IPS-18c (cell line): Measurements from ENCODE around the gene MAGEB2.
"Not testable (repeated sequence)": the region's sequence is repeated elsewhere in the genome, so short reads cannot be mapped to it uniquely, and the experiment has no call there.

Experiments
- H3K4me3 ChIP-seq: 2 replicates; pipeline ENCODE4 v1.7.0; 2013; ENCODE audit warnings: low read depth, mild to moderate bottlenecking, low read length, moderate library complexity; ENCODE audit not compliant: insufficient read depth
- H3K9me3 ChIP-seq: one replicate; pipeline ENCODE4 v1.6.1; 2013; ENCODE audit warnings: mild to moderate bottlenecking, low read length, moderate library complexity; ENCODE audit not compliant: control insufficient read depth, insufficient read depth

The MAGEB2 gene, protein sequence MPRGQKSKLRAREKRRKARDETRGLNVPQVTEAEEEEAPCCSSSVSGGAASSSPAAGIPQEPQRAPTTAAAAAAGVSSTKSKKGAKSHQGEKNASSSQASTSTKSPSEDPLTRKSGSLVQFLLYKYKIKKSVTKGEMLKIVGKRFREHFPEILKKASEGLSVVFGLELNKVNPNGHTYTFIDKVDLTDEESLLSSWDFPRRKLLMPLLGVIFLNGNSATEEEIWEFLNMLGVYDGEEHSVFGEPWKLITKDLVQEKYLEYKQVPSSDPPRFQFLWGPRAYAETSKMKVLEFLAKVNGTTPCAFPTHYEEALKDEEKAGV

DNA sequence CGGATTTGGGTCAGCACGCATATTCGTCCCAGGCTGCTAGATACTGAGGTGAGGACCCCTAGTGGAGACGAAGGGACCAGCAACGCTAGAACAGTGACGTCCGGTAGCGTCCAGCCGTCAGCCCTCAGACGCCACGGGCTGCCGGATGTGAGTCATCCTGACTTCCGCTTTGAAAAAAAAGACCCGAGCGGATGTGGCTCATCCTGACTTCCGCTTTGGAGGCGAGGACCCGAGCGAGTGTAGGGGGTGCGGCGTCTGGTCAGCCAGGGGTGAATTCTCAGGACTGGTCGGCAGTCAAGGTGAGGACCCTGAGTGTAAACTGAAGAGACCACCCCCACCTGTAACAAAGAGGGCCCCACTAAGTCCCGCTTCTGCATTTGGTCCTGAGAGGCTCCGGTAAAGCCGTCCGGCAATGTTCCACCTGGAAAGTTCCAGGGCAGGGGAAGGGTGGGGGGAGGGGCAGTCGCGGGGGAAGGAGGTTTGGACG lies at the start of gene MAGEB2:
TSS of gene MAGEB2 (plus strand) at position 207 of the 487 bp plus-strand sequence. CDS start 3,018 bp downstream, outside the sequence.
- Histone ChIP-seq H3K4me3 (no peak within 1 kb of the TSS; the same call in 1 of the 2 replicates), H3K9me3 (no peaks in the 10 kb centered on the region)

GRCh38 chrX:30170900-30171299 lies 44.5 kb upstream of the MAGEB2 start:
- Histone ChIP-seq H3K9me3 (no peaks in the 10 kb centered on the region), H3K4me3 (no peak overlapping the region)

DNA sequence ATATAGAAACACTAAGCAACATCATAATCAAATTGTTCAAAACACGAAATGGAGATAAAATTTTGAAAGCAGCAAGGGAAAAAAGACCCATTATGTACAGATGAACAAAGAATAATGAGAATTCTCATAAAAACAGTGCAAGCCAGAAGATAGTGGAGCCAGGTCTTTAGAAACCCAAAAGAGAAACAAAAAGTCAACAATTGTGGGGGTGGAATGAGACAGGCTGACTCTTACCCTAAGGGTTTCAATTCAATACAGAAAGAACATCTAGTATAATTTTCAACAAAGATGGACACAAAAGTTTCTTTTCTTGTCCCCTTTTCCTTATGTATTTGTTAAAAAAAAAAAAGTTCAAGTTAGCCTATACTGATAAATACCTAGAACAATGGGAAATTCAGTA lies 34.0 kb upstream of the MAGEB2 start:
- Histone ChIP-seq H3K9me3 (no peaks in the 10 kb centered on the region), H3K4me3 (no peak overlapping the region)

- Histone ChIP-seq H3K9me3 (no peaks in the 10 kb centered on the region), H3K4me3 (no peak overlapping the region)
Observed at GRCh38 chrX:30183554-30183953, 31.8 kb upstream of the MAGEB2 start.

DNA sequence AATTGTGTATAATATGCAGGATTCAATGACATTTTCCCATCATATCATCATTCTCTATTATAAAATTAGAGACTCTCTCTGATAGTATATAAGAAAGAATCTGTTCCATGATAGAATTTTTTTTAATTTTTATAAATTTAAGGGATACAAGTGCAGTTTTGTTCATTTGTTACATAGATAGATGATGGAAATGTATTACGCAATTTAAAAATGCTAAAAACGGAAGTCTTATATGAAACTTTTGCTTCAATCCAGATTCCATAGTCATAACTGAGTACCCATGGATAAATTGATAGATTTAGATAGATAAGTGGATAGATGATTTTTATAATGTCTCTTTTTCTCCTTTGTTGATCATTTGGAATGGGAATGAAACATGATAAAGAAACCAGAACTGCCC lies 24.9 kb upstream of the MAGEB2 start:
- H3K9me3 ChIP-seq, result peaks cover 7% of the 10 kb centered on the region

GRCh38 chrX:30193910-30194309 lies 21.5 kb upstream of the MAGEB2 start:
- H3K4me3 ChIP-seq, result not testable (repeated sequence)

More for the DNA sequence above, 24.9 kb upstream of the MAGEB2 start:
- no peak overlapping the region for H3K4me3 ChIP-seq

DNA sequence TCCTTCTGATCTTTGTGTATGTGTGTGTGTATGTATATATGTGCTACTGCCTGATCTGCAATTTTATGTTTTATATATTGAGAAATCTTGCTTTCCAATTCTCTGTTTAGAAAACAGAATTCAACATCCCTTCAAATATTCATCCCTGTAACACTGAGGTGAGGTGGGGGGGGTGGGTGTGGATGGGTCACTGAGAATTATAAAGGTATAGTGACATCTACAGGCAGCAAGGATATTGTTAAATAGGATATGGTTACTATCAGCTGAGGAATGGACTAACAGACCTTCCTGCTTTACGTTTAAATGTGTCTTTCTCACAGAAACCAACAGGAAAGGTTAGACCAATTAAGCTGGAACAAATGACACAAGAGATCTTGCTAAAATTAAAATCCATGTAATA lies 19.0 kb upstream of the MAGEB2 start:
- H3K4me3 ChIP-seq, result no peak overlapping the region
- peaks cover 3% of the 10 kb centered on the region for H3K9me3 ChIP-seq

More at GRCh38 chrX:30193910-30194309, 21.5 kb upstream of the MAGEB2 start:
- not testable (repeated sequence) for H3K9me3 ChIP-seq

- no peak overlapping the region for H3K4me3 ChIP-seq
- no peaks in the 10 kb centered on the region for H3K9me3 ChIP-seq
Observed at GRCh38 chrX:30212172-30212571, 3.2 kb upstream of the MAGEB2 start.

GRCh38 chrX:30217465-30217864 lies 2.1 kb downstream of the MAGEB2 start:
- H3K4me3 ChIP-seq, result no peak overlapping the region
- H3K9me3 ChIP-seq, result no peaks in the 10 kb centered on the region

DNA sequence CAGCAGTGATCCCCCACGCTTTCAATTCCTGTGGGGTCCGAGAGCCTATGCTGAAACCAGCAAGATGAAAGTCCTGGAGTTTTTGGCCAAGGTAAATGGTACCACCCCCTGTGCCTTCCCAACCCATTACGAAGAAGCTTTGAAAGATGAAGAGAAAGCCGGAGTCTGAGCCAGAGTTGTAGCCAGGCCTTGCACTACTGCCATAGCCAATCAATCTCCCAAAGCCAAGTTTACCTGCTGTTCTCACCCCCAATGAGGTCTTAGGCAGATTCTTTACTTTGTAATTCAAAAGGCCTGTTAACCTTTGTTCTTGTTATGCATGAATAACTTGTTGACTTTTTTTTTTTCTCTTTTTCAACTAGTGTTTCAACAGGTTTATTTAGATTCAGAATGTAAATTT lies 4.0 kb downstream of the MAGEB2 start:
- Histone ChIP-seq H3K4me3 (no peak overlapping the region), H3K9me3 (no peaks in the 10 kb centered on the region)

GRCh38 chrX:30220661-30221060 lies 5.3 kb downstream of the MAGEB2 start:
- Histone ChIP-seq H3K4me3 (no peak overlapping the region), H3K9me3 (no peaks in the 10 kb centered on the region)

- no peak overlapping the region for H3K4me3 ChIP-seq
- H3K9me3 ChIP-seq, result no peaks in the 10 kb centered on the region
Observed at GRCh38 chrX:30224536-30224935, 9.2 kb downstream of the MAGEB2 start.

DNA sequence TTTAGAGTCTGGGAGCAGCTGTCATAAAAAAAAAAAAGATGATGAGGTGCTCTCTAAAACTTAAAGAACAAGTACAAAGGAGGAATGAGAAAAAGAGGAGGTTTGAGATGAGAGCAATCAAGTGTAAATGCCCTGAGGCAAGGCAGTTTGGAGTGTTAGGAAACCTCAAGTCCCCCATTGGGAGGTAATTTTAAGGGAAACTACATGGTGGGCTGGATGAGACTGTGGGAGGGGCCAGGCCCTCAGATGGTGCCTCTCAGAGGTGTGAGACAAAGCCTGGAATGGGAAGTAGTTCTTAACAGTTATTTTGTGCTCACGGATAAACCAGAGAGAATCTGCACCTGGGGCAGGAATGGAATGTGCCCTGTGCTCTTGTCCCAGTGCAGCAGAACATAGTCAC lies 13.2 kb downstream of the MAGEB2 start:
- no peak overlapping the region for H3K4me3 ChIP-seq
- H3K9me3 ChIP-seq, result no peaks in the 10 kb centered on the region

DNA sequence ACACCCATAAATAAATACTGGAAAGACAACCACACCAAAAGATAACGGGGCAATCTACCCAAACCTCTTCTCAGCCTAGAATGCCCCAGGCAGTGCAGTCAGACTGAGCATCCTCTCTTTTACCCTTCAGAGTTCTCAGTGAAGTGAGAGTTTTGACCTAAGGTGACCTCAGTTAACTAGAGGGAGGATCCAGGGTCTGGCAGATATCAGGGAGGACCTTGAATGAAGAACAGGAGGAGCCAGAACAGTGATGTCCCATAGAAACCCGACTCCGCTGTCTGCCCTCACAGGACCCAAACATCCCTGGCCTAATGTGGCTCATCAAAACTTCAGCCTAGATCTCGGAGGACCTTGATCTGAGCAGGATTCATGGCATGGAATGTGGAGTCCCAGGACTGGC lies 15.0 kb downstream of the MAGEB2 start, which contains the start of gene MAGEB3:
TSS of gene MAGEB3 (plus strand) at position 263 of the 400 bp plus-strand sequence. CDS start 5,268 bp downstream, outside the sequence.
- Histone ChIP-seq H3K9me3 (peaks cover 4% of the 10 kb centered on the region), H3K4me3 (no peak within 1 kb of the TSS)

GRCh38 chrX:30241724-30242415 lies 26.5 kb downstream of the MAGEB2 start, which contains the start of gene MAGEB4:
Gene MAGEB4 (plus strand): TSS chrX:30242000. CDS start chrX:30242136, 136 bp downstream.
- no peak within 1 kb of the TSS for H3K4me3 ChIP-seq

GRCh38 chrX:30246769-30247489 lies 31.6 kb downstream of the MAGEB2 start, which contains the start of gene MAGEB1:
Gene MAGEB1 (plus strand): TSS chrX:30247146. CDS start chrX:30250494, 3,348 bp downstream.
- H3K9me3 ChIP-seq, result no peaks in the 10 kb centered on the region
- H3K4me3 ChIP-seq, result no peak within 1 kb of the TSS

More at GRCh38 chrX:30241724-30242415, 26.5 kb downstream of the MAGEB2 start, which contains the start of gene MAGEB4:
- H3K9me3 ChIP-seq, result no peaks in the 10 kb centered on the region

GRCh38 chrX:30248854-30249253 lies 33.5 kb downstream of the MAGEB2 start:
- Histone ChIP-seq H3K4me3 (no peak overlapping the region), H3K9me3 (no peaks in the 10 kb centered on the region)
